Liver (tissue), 9 donors: ENCODE results near the gene GPD1. TPM values are rescaled to one million over a fixed set of nuclear protein-coding genes. Genes with fewer than 3 reads are reported as not detected.
A peak's percentile ranks its signal among the peaks of the same experiment; 100 is the strongest.

ENCODE experiments used
- DNase-seq: peaks from one replicate; pipeline ENCODE4 v3.0.0-alpha.2; 2017; ENCODE audit warnings: low spot score
- H3K27ac ChIP-seq, 2 donors: one replicate each; pipeline ENCODE4 v1.7.0; 2013; ENCODE audit warnings: inconsistent platforms in 2 of 2, low read length in 2 of 2, control low read depth in 1 of 2, low read depth in 1 of 2, mild to moderate bottlenecking in 1 of 2
- H3K27me3 ChIP-seq, 4 donors: one replicate each; pipeline versions ENCODE4 v1.6.1 to v1.7.0; 2013; ENCODE audit warnings: low read length in 3 of 4, inconsistent platforms in 1 of 4, mild to moderate bottlenecking in 1 of 4, moderate library complexity in 1 of 4; ENCODE audit not compliant: control insufficient read depth in 4 of 4, insufficient read depth in 4 of 4
- H3K36me3 ChIP-seq, 4 donors: one replicate each; pipeline versions ENCODE4 v1.6.1 to v1.7.0; 2013; ENCODE audit warnings: low read length in 3 of 4, mild to moderate bottlenecking in 3 of 4, low read depth in 1 of 4, moderate library complexity in 1 of 4; ENCODE audit not compliant: control insufficient read depth in 4 of 4, insufficient read depth in 3 of 4
- H3K4me1 ChIP-seq, 4 donors: one replicate each; pipeline versions ENCODE4 v1.6.1 to v1.7.0; 2013; ENCODE audit warnings: low read length in 3 of 4, mild to moderate bottlenecking in 3 of 4, moderate library complexity in 1 of 4; ENCODE audit not compliant: control insufficient read depth in 4 of 4, insufficient read depth in 4 of 4
- H3K4me3 ChIP-seq, 3 donors: one replicate each; pipeline versions ENCODE4 v1.6.1 to v1.7.0; 2013; ENCODE audit warnings: low read length in 3 of 3, control low read depth in 1 of 3, low read depth in 1 of 3, mild to moderate bottlenecking in 1 of 3
- H3K9ac ChIP-seq, 2 donors: one replicate each; pipeline ENCODE4 v1.7.0; 2013; ENCODE audit warnings: low read length in 2 of 2, mild to moderate bottlenecking in 2 of 2, moderate library complexity in 2 of 2, control low read depth in 1 of 2, low read depth in 1 of 2
- H3K9me3 ChIP-seq, 4 donors: one replicate each; pipeline versions ENCODE4 v1.6.1 to v1.7.0; 2013; ENCODE audit warnings: low read length in 3 of 4; ENCODE audit not compliant: control insufficient read depth in 4 of 4
- ATF3 ChIP-seq: IDR thresholded peaks from 2 replicates; pipeline ENCODE4 v1.6.1; 2016; ENCODE audit warnings: antibody characterized with exemption
- CTCF ChIP-seq: fragments of 150-350 bp; IDR thresholded peaks from 2 replicates; pipeline ENCODE4 v1.5.1; 2017; ENCODE audit warnings: improper control_type of control experiment, low read depth, low read length; ENCODE audit not compliant: missing input control
- EGR1 ChIP-seq, 2 donors: IDR thresholded peaks; 2 replicates each; pipeline ENCODE4 v1.6.1; 2016 to 2018; ENCODE audit warnings: antibody characterized with exemption in 2 of 2, low read depth in 2 of 2
- FOXA1 ChIP-seq: IDR thresholded peaks from 2 replicates; pipeline ENCODE4 v1.6.1; 2016; ENCODE audit warnings: antibody characterized with exemption
- FOXA2 ChIP-seq: IDR thresholded peaks from 2 replicates; pipeline ENCODE4 v1.6.1; 2016; ENCODE audit warnings: antibody characterized with exemption
- GABPA ChIP-seq, 2 donors: IDR thresholded peaks in 1 of 2; conservative IDR thresholded peaks in 1 of 2; 2 replicates each; pipeline ENCODE4 v1.6.1; 2016; ENCODE audit warnings: antibody characterized with exemption in 2 of 2, mild to moderate bottlenecking in 1 of 2, moderate library complexity in 1 of 2
- HNF4A ChIP-seq, 2 donors: conservative IDR thresholded peaks; 2 replicates each; pipeline ENCODE4 v1.6.1; 2016; ENCODE audit warnings: antibody characterized with exemption in 2 of 2, mild to moderate bottlenecking in 2 of 2
- HNF4G ChIP-seq: IDR thresholded peaks from 2 replicates; pipeline ENCODE4 v1.6.1; 2016; ENCODE audit warnings: antibody characterized with exemption
- JUND ChIP-seq, 2 donors: IDR thresholded peaks; 2 replicates each; pipeline ENCODE4 v1.6.1; 2016; ENCODE audit warnings: antibody characterized with exemption in 2 of 2
- MAX ChIP-seq: IDR thresholded peaks from 2 replicates; pipeline ENCODE4 v1.6.1; 2016; ENCODE audit warnings: antibody characterized with exemption
- NR2F2 ChIP-seq: IDR thresholded peaks from 2 replicates; pipeline ENCODE4 v1.6.1; 2016; ENCODE audit warnings: antibody characterized with exemption
- RAD21 ChIP-seq, 2 donors: IDR thresholded peaks; 2 replicates each; pipeline ENCODE4 v1.6.1; 2016; ENCODE audit warnings: antibody characterized with exemption in 2 of 2, mild to moderate bottlenecking in 2 of 2
- REST ChIP-seq: IDR thresholded peaks from 2 replicates; pipeline ENCODE4 v1.6.1; 2016; ENCODE audit warnings: antibody characterized with exemption, mild to moderate bottlenecking
- RXRA ChIP-seq, 2 donors: IDR thresholded peaks; 2 replicates each; pipeline ENCODE4 v1.6.1; 2017 to 2018; ENCODE audit warnings: antibody characterized with exemption in 2 of 2, mild to moderate bottlenecking in 1 of 2
- SP1 ChIP-seq: IDR thresholded peaks from 2 replicates; pipeline ENCODE4 v1.6.1; 2018; ENCODE audit warnings: antibody characterized with exemption, mild to moderate bottlenecking
- TAF1 ChIP-seq: conservative IDR thresholded peaks from 2 replicates; pipeline ENCODE4 v1.6.1; 2016; ENCODE audit warnings: antibody characterized with exemption, mild to moderate bottlenecking
- YY1 ChIP-seq: IDR thresholded peaks from 2 replicates; pipeline ENCODE4 v1.6.1; 2016; ENCODE audit warnings: antibody characterized with exemption, mild to moderate bottlenecking
- ZBTB33 ChIP-seq: IDR thresholded peaks from 2 replicates; pipeline ENCODE4 v1.6.1; 2016; ENCODE audit warnings: antibody characterized with exemption
- WGBS: extraction: QIAGEN DNeasy Blood & Tissue Kit; methylation state at CpG from one replicate; pipeline ENCODE4 v1.1.7; 2013; 5-methylcytosine and 5-hydroxymethylcytosine counted together
- polyA plus RNA-seq, 2 donors: library from polyadenylated mRNA; stranded (reverse) in 1 of 2; unstranded in 1 of 2; fragments of 200-250 nt in 1 of 2; fragments of >200 nt in 1 of 2; fragmentation: Nextera tagmentation in 1 of 2; extraction: Ambion mirVana in 1 of 2; gene quantifications; one replicate each; pipeline versions ENCODE4 v1.2.1 to v1.2.3, GENCODE V29; 2013 to 2015
- total RNA-seq, 2 donors: library from RNA; depleted of rRNA; stranded (reverse); fragments of >200 nt; gene quantifications; one replicate each; pipeline ENCODE4 v1.2.3, GENCODE V29; 2014
- donor health status: healthy.
- donor health status: healthy.
- donor health status: healthy.
- donor health status: healthy.
- donor health status: healthy.

GPD1 gene
- total and polyA plus RNA-seq, 4 donors = 12.0 to 323 (median 85.6) TPM

- H3K9me3 ChIP-seq = no peaks in the 10 kb centered on the region
- no peaks in the 10 kb centered on the region for H3K27me3 ChIP-seq
- H3K4me3 ChIP-seq = no peak overlapping the region
- no peak for DNase-seq
- H3K9ac ChIP-seq = no peak overlapping the region
- peak overlapping the region; percentile 84 to 94 for H3K27ac ChIP-seq
- H3K4me1 ChIP-seq = peaks cover 8 to 56% (median 36%) of the 10 kb centered on the region in 4 donors
- TF ChIP-seq SP1 (peak; percentile 84), YY1 (peak; percentile 27), ZBTB33 (peak; percentile 39), JUND (IDR thresholded peaks at IDR 0.05) (peak; percentile 32 to 39), EGR1 (IDR thresholded peaks at IDR 0.05; ENCODE audit: low read depth in 2 of 2) (peak in 1 of 2 donors; percentile 39), MAX (peak; percentile 31), NR2F2 (no peak), FOXA1 (no peak), HNF4A (conservative IDR thresholded peaks at IDR 0.05) (peak; percentile 95), RXRA (IDR thresholded peaks at IDR 0.05) (peak; percentile 35 to 48), GABPA (IDR thresholded peaks at IDR 0.05 in 1 of 2, conservative IDR thresholded peaks at IDR 0.05 in 1 of 2) (no peak), FOXA2 (no peak), RAD21 (IDR thresholded peaks at IDR 0.05) (peak; percentile 70 to 71), ATF3 (peak; percentile 60), TAF1 (no peak), CTCF (peak; percentile 73), HNF4G (peak; percentile 72), REST (peak; percentile 56)
- peaks cover 7 to 25% (median 22%) of the 10 kb centered on the region in 4 donors for H3K36me3 ChIP-seq
- 39% methylated on average over 3 of the region's 3 CpGs for WGBS
These were observed 2.1 kb upstream of the GPD1 start for GRCh38 chr12:50101663-50102062.
